Femur (tissue), 1 donor: ENCODE data around the gene FKBP1A.
A peak's percentile ranks its signal among the peaks of the same experiment; 100 is the strongest.
"Not testable (repeated sequence)": the region's sequence is repeated elsewhere in the genome, so short reads cannot be mapped to it uniquely, and the experiment has no call there.

Experiments
- DNase-seq: peaks from one replicate; pipeline ENCODE4 v3.0.0-alpha.2; 2017

Gene FKBP1A

GRCh38 chr20:1415667-1416468, 23.0 kb upstream of the FKBP1A start:
- no peak for DNase-seq

GRCh38 chr20:1414982-1415381, 22.1 kb upstream of the FKBP1A start:
- no peak for DNase-seq

- no peak for DNase-seq
These were observed 12.9 kb upstream of the FKBP1A start for GRCh38 chr20:1405801-1406200.

- DNase-seq = no peak
These were observed 10.8 kb upstream of the FKBP1A start for GRCh38 chr20:1403624-1404023.

- DNase-seq = no peak
These were observed 9.3 kb upstream of the FKBP1A start for GRCh38 chr20:1402149-1402548.

- DNase-seq = no peak
These were observed 8.6 kb upstream of the FKBP1A start for GRCh38 chr20:1401451-1401907.

GRCh38 chr20:1399678-1400366, 7.0 kb upstream of the FKBP1A start:
- not testable (repeated sequence) for DNase-seq

- DNase-seq = not testable (repeated sequence)
These were observed 5.3 kb upstream of the FKBP1A start for GRCh38 chr20:1398185-1398584.

- no peak for DNase-seq
These were observed 4.9 kb upstream of the FKBP1A start for GRCh38 chr20:1397710-1398109.

- DNase-seq = no peak
These were observed 3.8 kb upstream of the FKBP1A start for GRCh38 chr20:1396702-1397101.

GRCh38 chr20:1396264-1396663, 3.4 kb upstream of the FKBP1A start:
- no peak for DNase-seq

GRCh38 chr20:1394686-1395085, 1.8 kb upstream of the FKBP1A start:
- DNase-seq = no peak

GRCh38 chr20:1393507-1393882, 641 bp upstream of the FKBP1A start:
- DNase-seq = no peak

GRCh38 chr20:1392443-1392692, 486 bp downstream of the FKBP1A start:
- DNase-seq = no peak

GRCh38 chr20:1391640-1392442, 1.0 kb downstream of the FKBP1A start:
- peak; percentile 36 for DNase-seq

GRCh38 chr20:1390581-1391403, 2.1 kb downstream of the FKBP1A start:
- DNase-seq = peak; percentile 14

GRCh38 chr20:1389703-1390580, 2.9 kb downstream of the FKBP1A start:
- DNase-seq = peak; percentile 14

GRCh38 chr20:1388741-1389483, 3.9 kb downstream of the FKBP1A start:
- peak; percentile 16 for DNase-seq

GRCh38 chr20:1388253-1388652, 4.6 kb downstream of the FKBP1A start:
- no peak for DNase-seq

- DNase-seq = peak; percentile 1
These were observed 6.5 kb downstream of the FKBP1A start for GRCh38 chr20:1386323-1386722.
